GM18499 (cell line): Measurements from ENCODE around the gene GET4.
"Not testable (repeated sequence)": the region's sequence is repeated elsewhere in the genome, so short reads cannot be mapped to it uniquely, and the experiment has no call there.

Experiments
- ATAC-seq: cut with Tn5 transposase; IDR thresholded peaks from one replicate; pipeline ENCODE4 v1.9.1; 2021; ENCODE audit warnings: moderate number of reproducible peaks; ENCODE audit not compliant: insufficient read depth, unreplicated experiment

The GET4 gene

DNA sequence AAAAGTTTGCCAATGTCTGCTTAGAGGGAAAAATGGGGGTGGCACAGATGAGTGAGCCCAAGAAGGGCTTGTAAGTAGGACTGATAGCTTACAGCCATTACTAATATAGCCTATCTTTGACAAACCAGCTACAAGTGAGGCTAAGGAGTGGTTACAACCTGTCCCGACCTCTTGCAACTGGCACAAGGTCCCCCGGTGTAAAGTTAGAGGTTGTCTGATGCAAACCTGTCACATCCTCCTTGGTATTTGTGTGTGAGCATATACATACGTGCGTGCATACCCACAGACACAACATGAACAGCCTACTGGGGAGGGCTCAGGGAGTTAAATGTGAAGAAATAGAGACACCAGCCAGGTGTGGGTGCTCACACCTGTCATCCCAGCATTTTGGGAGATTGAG, 63.5 kb downstream of the GET4 start:
- ATAC-seq, result no peak

GRCh38 chr7:940599-941408, 64.5 kb downstream of the GET4 start:
- ATAC-seq, result no peak

GRCh38 chr7:943793-944192, 67.4 kb downstream of the GET4 start:
- not testable (repeated sequence) for ATAC-seq

- ATAC-seq, result no peak
These were observed 68.4 kb downstream of the GET4 start for GRCh38 chr7:944744-945143.

DNA sequence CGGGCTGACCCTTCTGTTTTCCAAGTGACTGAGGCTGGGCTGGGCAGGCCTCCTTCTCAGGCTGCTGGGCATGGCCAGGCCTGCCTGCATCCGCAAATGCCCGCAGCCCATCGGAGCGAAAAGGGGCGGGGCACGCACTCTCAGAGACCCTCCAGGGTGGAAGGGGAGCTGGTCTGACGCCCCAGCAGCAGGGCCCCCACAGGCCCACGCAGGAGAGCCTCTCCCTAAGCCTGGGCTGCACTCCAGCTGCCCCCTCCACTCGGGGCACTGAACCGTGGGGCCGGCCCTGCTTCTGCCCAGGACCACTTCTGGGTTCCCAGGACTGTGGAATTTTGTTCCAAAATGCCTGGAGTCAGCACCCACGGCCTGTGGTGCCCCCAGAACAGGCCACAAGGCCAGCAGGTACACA, 68.8 kb downstream of the GET4 start:
- ATAC-seq, result no peak

DNA sequence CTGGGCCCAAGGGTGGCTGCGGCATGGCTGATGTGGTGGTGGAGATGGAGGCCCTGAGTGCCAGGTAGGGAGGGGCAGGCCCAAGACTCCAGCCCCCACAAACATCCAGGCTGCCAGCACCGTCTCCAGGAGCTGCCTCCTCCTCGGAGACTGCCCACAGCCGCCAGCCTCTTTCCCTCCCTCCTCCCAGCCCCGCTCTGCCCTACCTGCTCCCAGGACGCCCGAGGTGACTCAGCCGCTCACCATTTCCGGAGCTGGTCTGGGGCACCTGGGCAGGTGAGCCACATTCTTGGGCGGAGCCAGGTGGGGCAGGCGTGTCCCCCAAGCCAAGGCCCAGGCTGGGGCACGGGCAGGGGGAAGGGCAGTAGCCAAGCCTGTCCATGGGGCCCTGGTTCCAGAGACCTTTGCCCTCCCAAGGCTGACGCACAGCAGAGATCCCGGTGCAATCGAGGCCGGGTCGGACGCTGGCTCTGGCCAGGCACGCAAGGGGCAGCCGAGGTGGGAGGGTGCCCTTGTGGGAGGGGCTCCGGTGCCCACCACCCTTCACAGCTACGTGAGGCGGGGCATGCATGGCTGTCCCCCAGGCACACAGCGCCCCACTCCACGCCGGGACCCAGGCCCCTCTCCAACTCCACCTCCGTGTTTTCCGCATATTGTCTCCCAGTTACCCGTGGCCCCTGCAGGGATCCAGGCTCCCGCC, 69.4 kb downstream of the GET4 start:
- ATAC-seq, result no peak
